ENCODE measurements around the gene SHTN1. TPM values are rescaled to one million over a fixed set of nuclear protein-coding genes. Genes with fewer than 3 reads are reported as not detected.

SHTN1 gene
- total RNA-seq, 2 experiments from 2014 or later = 0.37 to 0.43 TPM

GRCh38 chr10:116912162-116912561 lies 92.8 kb downstream of the SHTN1 start:
- Mint-ChIP-seq H3K9me3 (ENCODE audit: low read depth) (no peaks in the 10 kb centered on the region), H3K4me1 (no peaks in the 10 kb centered on the region), H3K27me3 (peaks cover 3% of the 10 kb centered on the region), H3K36me3 (ENCODE audit: low read depth) (no peaks in the 10 kb centered on the region), H3K4me3 (no peak overlapping the region), H3K27ac (no peak overlapping the region)
- CTCF ChIA-PET = interaction anchor here (1.3 kb wide), 1 partner anchor 11 kb away, joined by 5 read pairs; no protein-coding TSS in a partner anchor
- no peak for DNase-seq
- intact Hi-C loops (cut with DNase I, micrococcal nuclease) = no loop called here
- POLR2A ChIA-PET = no interaction called here
- ATAC-seq = no peak

- ATAC-seq = no peak
- CTCF ChIA-PET = interaction anchor here (0.6 to 1.3 kb wide), 3 partner anchors 10 to 896 kb away, joined by 3 to 5 read pairs (median 4); no protein-coding TSS in a partner anchor
- intact Hi-C loops (cut with DNase I, micrococcal nuclease) = no loop called here
- DNase-seq = no peak
- H3K4me1 Mint-ChIP-seq = no peaks in the 10 kb centered on the region
- POLR2A ChIA-PET = no interaction called here
- H3K9me3 Mint-ChIP-seq (ENCODE audit: low read depth) = no peaks in the 10 kb centered on the region
- no peak overlapping the region for H3K27ac Mint-ChIP-seq
- no peaks in the 10 kb centered on the region for H3K36me3 Mint-ChIP-seq (ENCODE audit: low read depth)
- no peak overlapping the region for H3K4me3 Mint-ChIP-seq
- H3K27me3 Mint-ChIP-seq = peaks cover 3% of the 10 kb centered on the region
Observed at GRCh38 chr10:116910910-116911309, 94.1 kb downstream of the SHTN1 start.

GRCh38 chr10:116909307-116909706 lies 95.7 kb downstream of the SHTN1 start:
- H3K4me3 Mint-ChIP-seq = no peak overlapping the region
- no peaks in the 10 kb centered on the region for H3K36me3 Mint-ChIP-seq (ENCODE audit: low read depth)
- H3K27ac Mint-ChIP-seq = no peak overlapping the region
- ChIA-PET CTCF (interaction anchor here (0.9 kb wide), 1 partner anchor 13 kb away, joined by 3 read pairs; no protein-coding TSS in a partner anchor), POLR2A (no interaction called here)
- H3K4me1 Mint-ChIP-seq = no peaks in the 10 kb centered on the region
- no peak for DNase-seq
- H3K9me3 Mint-ChIP-seq (ENCODE audit: low read depth) = no peaks in the 10 kb centered on the region
- no peak for ATAC-seq
- intact Hi-C loops (cut with DNase I, micrococcal nuclease) = no loop called here
- peaks cover 3% of the 10 kb centered on the region for H3K27me3 Mint-ChIP-seq

- Mint-ChIP-seq H3K27ac (no peak overlapping the region), H3K36me3 (ENCODE audit: low read depth) (no peaks in the 10 kb centered on the region), H3K9me3 (ENCODE audit: low read depth) (no peaks in the 10 kb centered on the region), H3K4me1 (no peaks in the 10 kb centered on the region), H3K4me3 (no peak overlapping the region), H3K27me3 (peaks cover 3% of the 10 kb centered on the region)
- CTCF ChIA-PET = no interaction called here
- intact Hi-C loops (cut with DNase I, micrococcal nuclease) = no loop called here
- DNase-seq = no peak
- POLR2A ChIA-PET = no interaction called here
- no peak for ATAC-seq
Observed at GRCh38 chr10:116907245-116907987, 97.6 kb downstream of the SHTN1 start.

GRCh38 chr10:116905845-116906210 lies 99.2 kb downstream of the SHTN1 start:
- Mint-ChIP-seq H3K9me3 (ENCODE audit: low read depth) (no peaks in the 10 kb centered on the region), H3K4me1 (no peaks in the 10 kb centered on the region), H3K27me3 (peaks cover 1% of the 10 kb centered on the region), H3K27ac (no peak overlapping the region), H3K4me3 (no peak overlapping the region), H3K36me3 (ENCODE audit: low read depth) (no peaks in the 10 kb centered on the region)
- DNase-seq = no peak
- ChIA-PET POLR2A (no interaction called here), CTCF (interaction anchor here (0.5 kb wide), 1 partner anchor 201 kb away, joined by 3 read pairs; no protein-coding TSS in a partner anchor)
- intact Hi-C loops (cut with DNase I, micrococcal nuclease) = no loop called here
- no peak for ATAC-seq

- no peaks in the 10 kb centered on the region for H3K4me1 Mint-ChIP-seq
- ChIA-PET POLR2A (interaction anchor here (0.7 kb wide), 1 partner anchor 87 kb away, joined by 3 read pairs; no protein-coding TSS in a partner anchor), CTCF (interaction anchor here (1.3 kb wide), 1 partner anchor 9 kb away, joined by 4 read pairs; no protein-coding TSS in a partner anchor)
- H3K36me3 Mint-ChIP-seq (ENCODE audit: low read depth) = no peaks in the 10 kb centered on the region
- ATAC-seq = no peak
- peaks cover 2% of the 10 kb centered on the region for H3K27me3 Mint-ChIP-seq
- intact Hi-C loops (cut with DNase I, micrococcal nuclease) = no loop called here
- H3K4me3 Mint-ChIP-seq = no peak overlapping the region
- H3K9me3 Mint-ChIP-seq (ENCODE audit: low read depth) = no peaks in the 10 kb centered on the region
- no peak for DNase-seq
- no peak overlapping the region for H3K27ac Mint-ChIP-seq
Observed at GRCh38 chr10:116899626-116900025, 105.4 kb downstream of the SHTN1 start.

- DNase-seq (no peak), ATAC-seq (no peak)
- CTCF ChIA-PET = interaction anchor here (1.2 kb wide), 1 partner anchor 9 kb away, joined by 3 read pairs; no protein-coding TSS in a partner anchor
- Mint-ChIP-seq H3K4me3 (no peak overlapping the region), H3K27me3 (peaks cover 21% of the 10 kb centered on the region), H3K27ac (no peak overlapping the region), H3K36me3 (ENCODE audit: low read depth) (no peaks in the 10 kb centered on the region), H3K9me3 (ENCODE audit: low read depth) (no peaks in the 10 kb centered on the region), H3K4me1 (no peaks in the 10 kb centered on the region)
- intact Hi-C loops (cut with DNase I, micrococcal nuclease) = no loop called here
- POLR2A ChIA-PET = no interaction called here
Observed at GRCh38 chr10:116893686-116894037, 111.3 kb downstream of the SHTN1 start.

- DNase-seq (no peak), ATAC-seq (no peak)
- Mint-ChIP-seq H3K27me3 (peaks cover 21% of the 10 kb centered on the region), H3K9me3 (ENCODE audit: low read depth) (no peaks in the 10 kb centered on the region), H3K4me3 (no peak overlapping the region), H3K4me1 (no peaks in the 10 kb centered on the region), H3K27ac (no peak overlapping the region), H3K36me3 (ENCODE audit: low read depth) (no peaks in the 10 kb centered on the region)
- intact Hi-C loops (cut with DNase I, micrococcal nuclease) = no loop called here
- ChIA-PET POLR2A (no interaction called here), CTCF (no interaction called here)
Observed at GRCh38 chr10:116892907-116893685, 111.9 kb downstream of the SHTN1 start.

- CTCF ChIA-PET = interaction anchor here (1.1 to 1.4 kb wide), 2 partner anchors 9 to 283 kb away, joined by 3 to 4 read pairs; no protein-coding TSS in a partner anchor
- ATAC-seq = no peak
Observed at GRCh38 chr10:116891208-116891607, 113.8 kb downstream of the SHTN1 start.

GRCh38 chr10:116889066-116889465 lies 115.9 kb downstream of the SHTN1 start:
- ChIA-PET CTCF (interaction anchor here (0.6 to 0.8 kb wide), 2 partner anchors 15 to 31 kb away, joined by 3 read pairs; no protein-coding TSS in a partner anchor), POLR2A (no interaction called here)
- intact Hi-C loops (cut with DNase I, micrococcal nuclease) = no loop called here
- H3K4me3 Mint-ChIP-seq = no peak overlapping the region
- DNase-seq (no peak), ATAC-seq (no peak)
- no peaks in the 10 kb centered on the region for H3K9me3 Mint-ChIP-seq (ENCODE audit: low read depth)
- peaks cover 22% of the 10 kb centered on the region for H3K27me3 Mint-ChIP-seq
- H3K36me3 Mint-ChIP-seq (ENCODE audit: low read depth) = no peaks in the 10 kb centered on the region
- H3K4me1 Mint-ChIP-seq = no peaks in the 10 kb centered on the region
- H3K27ac Mint-ChIP-seq = no peak overlapping the region

More at GRCh38 chr10:116891208-116891607, 113.8 kb downstream of the SHTN1 start:
- Mint-ChIP-seq H3K27me3 (peaks cover 25% of the 10 kb centered on the region), H3K36me3 (ENCODE audit: low read depth) (no peaks in the 10 kb centered on the region), H3K9me3 (ENCODE audit: low read depth) (no peaks in the 10 kb centered on the region), H3K4me3 (no peak overlapping the region), H3K4me1 (no peaks in the 10 kb centered on the region), H3K27ac (no peak overlapping the region)
- no peak for DNase-seq
- POLR2A ChIA-PET = no interaction called here
- intact Hi-C loops (cut with DNase I, micrococcal nuclease) = no loop called here

- no peaks in the 10 kb centered on the region for H3K4me1 Mint-ChIP-seq
- H3K27ac Mint-ChIP-seq = no peak overlapping the region
- H3K36me3 Mint-ChIP-seq (ENCODE audit: low read depth) = no peaks in the 10 kb centered on the region
- intact Hi-C loops (cut with DNase I, micrococcal nuclease) = no loop called here
- ChIA-PET POLR2A (no interaction called here), CTCF (interaction anchor here (0.6 kb wide), 1 partner anchor 31 kb away, joined by 3 read pairs; no protein-coding TSS in a partner anchor)
- peak; percentile 9 for DNase-seq
- peaks cover 21% of the 10 kb centered on the region for H3K27me3 Mint-ChIP-seq
- no peaks in the 10 kb centered on the region for H3K9me3 Mint-ChIP-seq (ENCODE audit: low read depth)
- no peak for ATAC-seq
- H3K4me3 Mint-ChIP-seq = no peak overlapping the region
Observed at GRCh38 chr10:116888380-116889055, 116.5 kb downstream of the SHTN1 start.
